COR-L47 (cell line): ENCODE data around the gene SLC35F4.

Source experiments
- DNase-seq: peaks from one replicate; lab custom pipeline; 2025; lab: John Stamatoyannopoulos, UW

The SLC35F4 gene

GRCh38 chr14:57526942-57527341 lies 338.9 kb downstream of the SLC35F4 start:
- DNase-seq, result no peak

DNA sequence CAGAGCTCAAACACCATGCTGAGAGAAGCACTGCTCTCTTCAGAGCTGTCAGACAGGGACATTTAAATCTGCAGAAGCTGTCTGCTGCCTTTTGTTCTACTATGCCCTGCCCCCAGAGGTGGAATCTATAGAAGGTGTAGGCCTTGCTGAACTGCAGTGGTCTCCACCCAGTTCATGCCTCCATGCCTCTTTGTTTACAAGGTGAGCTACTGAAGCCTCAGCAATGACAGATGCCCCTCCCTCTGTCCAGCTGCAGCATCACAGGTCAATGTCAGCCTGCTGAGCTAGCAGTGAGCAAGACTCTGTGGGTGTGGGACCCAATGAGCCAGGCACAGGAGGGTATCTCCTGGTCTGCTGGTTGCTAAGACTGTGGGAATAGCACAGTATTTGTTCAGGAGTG lies 346.8 kb downstream of the SLC35F4 start:
- DNase-seq, result no peak
